ENCODE data around the gene RSPH6A. TPM values are rescaled to one million over a fixed set of nuclear protein-coding genes. Genes with fewer than 3 reads are reported as not detected.

Gene RSPH6A
- total RNA-seq, 2 donors from 2014 or later, result 0.50 to 5.2 TPM

DNA sequence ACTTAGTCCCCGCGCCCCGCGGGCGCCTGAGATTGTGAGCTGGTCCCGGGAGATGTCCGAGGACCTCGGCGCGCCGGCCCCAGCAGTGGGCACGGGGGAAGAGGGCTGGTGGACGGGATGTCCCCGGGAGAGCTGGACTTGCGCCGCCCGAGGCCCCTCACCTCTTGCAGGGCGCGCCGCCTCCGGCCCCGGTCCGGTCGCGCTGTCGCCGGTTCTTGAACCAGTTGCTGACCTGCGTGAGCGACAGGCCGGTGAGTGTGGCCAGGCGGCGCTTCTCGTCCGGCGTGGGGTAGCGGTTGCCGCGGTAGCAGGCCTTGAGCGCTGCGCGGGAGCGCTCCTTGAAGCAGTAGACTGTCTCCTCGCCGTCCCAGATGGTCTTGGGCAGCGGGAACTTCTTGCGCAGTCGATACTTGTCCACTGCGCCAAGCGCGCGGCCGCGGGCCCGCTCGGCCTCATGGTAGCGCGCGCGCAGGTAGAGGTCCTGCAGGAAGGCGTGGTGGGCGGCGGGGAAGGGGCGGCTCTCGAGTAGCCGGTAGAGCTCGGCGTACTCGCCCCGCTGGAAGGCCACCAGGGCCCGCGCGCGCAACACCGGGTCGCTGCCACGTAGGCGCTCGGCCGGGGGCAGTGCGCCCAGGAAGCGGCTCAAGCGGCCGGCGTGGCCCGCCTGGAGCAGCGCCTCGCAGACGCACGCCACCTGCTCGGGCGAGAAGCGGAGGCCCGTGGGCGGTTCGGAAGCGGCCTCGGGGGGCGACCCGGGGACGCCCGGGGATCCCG is 47.0 kb downstream of the RSPH6A start:
- TF ChIP-seq, protein P1, sequence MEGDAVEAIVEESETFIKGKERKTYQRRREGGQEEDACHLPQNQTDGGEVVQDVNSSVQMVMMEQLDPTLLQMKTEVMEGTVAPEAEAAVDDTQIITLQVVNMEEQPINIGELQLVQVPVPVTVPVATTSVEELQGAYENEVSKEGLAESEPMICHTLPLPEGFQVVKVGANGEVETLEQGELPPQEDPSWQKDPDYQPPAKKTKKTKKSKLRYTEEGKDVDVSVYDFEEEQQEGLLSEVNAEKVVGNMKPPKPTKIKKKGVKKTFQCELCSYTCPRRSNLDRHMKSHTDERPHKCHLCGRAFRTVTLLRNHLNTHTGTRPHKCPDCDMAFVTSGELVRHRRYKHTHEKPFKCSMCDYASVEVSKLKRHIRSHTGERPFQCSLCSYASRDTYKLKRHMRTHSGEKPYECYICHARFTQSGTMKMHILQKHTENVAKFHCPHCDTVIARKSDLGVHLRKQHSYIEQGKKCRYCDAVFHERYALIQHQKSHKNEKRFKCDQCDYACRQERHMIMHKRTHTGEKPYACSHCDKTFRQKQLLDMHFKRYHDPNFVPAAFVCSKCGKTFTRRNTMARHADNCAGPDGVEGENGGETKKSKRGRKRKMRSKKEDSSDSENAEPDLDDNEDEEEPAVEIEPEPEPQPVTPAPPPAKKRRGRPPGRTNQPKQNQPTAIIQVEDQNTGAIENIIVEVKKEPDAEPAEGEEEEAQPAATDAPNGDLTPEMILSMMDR (IDR thresholded peaks at IDR 0.05), result peak in 1 of 4 experiments; percentile 6
- TF ChIP-seq POLR2A (IDR thresholded peaks at IDR 0.05) (peak; percentile 28), POLR2AphosphoS5 (IDR thresholded peaks at IDR 0.05) (peak; percentile 49)
- H3K9me3 ChIP-seq, result no peaks in the 10 kb centered on the region

DNA sequence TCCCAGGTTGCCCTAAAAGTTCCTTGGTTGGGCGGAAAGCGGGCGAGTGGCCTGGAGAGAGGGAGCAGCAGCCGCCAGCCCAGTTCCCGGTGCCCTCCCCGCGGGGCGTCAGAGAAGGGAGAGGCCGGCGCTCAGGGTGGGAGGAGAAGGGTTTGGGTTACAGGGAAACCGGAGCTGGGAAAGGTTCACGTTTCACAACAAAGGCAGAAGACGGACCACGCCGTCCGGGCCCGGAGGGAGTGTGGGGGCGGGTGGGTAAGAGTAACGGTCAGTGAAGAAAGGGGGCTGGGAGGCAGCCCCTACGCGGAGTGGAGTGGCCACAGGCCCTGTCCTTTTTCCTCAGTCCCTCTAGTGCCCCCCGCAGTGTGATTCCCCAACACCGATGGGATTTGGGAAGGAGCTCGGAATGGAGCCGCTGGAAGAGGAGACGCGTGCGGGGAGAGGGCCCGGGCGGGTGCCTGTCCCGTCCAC is 47.7 kb downstream of the RSPH6A start:
- H3K4me3 ChIP-seq, result peak overlapping the region; percentile 79 to 83
- intact Hi-C loops (cut with DNase I), result loop anchor here (5.0 kb wide), 2 partner anchors 50 to 75 kb away; partner anchors contain the start of genes QPCTL and SNRPD2
- H3K27ac ChIP-seq, result peak overlapping the region; percentile 97 to 99
- no peaks in the 10 kb centered on the region for H3K36me3 ChIP-seq
- no peaks in the 10 kb centered on the region for H3K27me3 ChIP-seq (replicated peaks; ENCODE audit: insufficient read depth)
- DNase-seq (ENCODE audit: low spot score), result peak; percentile 83
- under 1% methylated on average over 31 of the region's 31 CpGs for WGBS
- H3K4me1 ChIP-seq (replicated peaks), result peaks cover 34% of the 10 kb centered on the region
- TF ChIP-seq POLR2AphosphoS5 (IDR thresholded peaks at IDR 0.05), result peak; percentile 91
- peak; percentile 91 for TF ChIP-seq POLR2A (IDR thresholded peaks at IDR 0.05)
- TF ChIP-seq, protein P1 (IDR thresholded peaks at IDR 0.05), result peak in 1 of 4 experiments; percentile 6
- no peaks in the 10 kb centered on the region for H3K9me3 ChIP-seq

More for the DNA sequence above, 47.0 kb downstream of the RSPH6A start:
- H3K36me3 ChIP-seq, result no peaks in the 10 kb centered on the region
- under 1% methylated on average over 64 of the region's 102 CpGs for WGBS
- intact Hi-C loops (cut with DNase I), result loop anchor here (5.0 kb wide), 2 partner anchors 51 to 76 kb away; partner anchors contain the start of genes QPCTL and SNRPD2
- H3K27ac ChIP-seq, result peak overlapping the region; percentile 97 to 99
- peak; percentile 73 for DNase-seq (ENCODE audit: low spot score)
- H3K27me3 ChIP-seq (replicated peaks; ENCODE audit: insufficient read depth), result no peaks in the 10 kb centered on the region
- peaks cover 34% of the 10 kb centered on the region for H3K4me1 ChIP-seq (replicated peaks)
- H3K4me3 ChIP-seq, result peak overlapping the region; percentile 79 to 83

- no peak for DNase-seq (ENCODE audit: low spot score)
- Histone ChIP-seq H3K36me3 (no peaks in the 10 kb centered on the region), H3K9me3 (no peaks in the 10 kb centered on the region), H3K27me3 (replicated peaks; ENCODE audit: insufficient read depth) (no peaks in the 10 kb centered on the region), H3K27ac (peak overlapping the region; percentile 97 to 99), H3K4me1 (replicated peaks) (peaks cover 34% of the 10 kb centered on the region), H3K4me3 (peak overlapping the region; percentile 79 to 83)
- intact Hi-C loops (cut with DNase I), result loop anchor here (5.0 kb wide), 2 partner anchors 50 to 75 kb away; partner anchors contain the start of genes QPCTL and SNRPD2
- no peak for TF ChIP-seq POLR2AphosphoS5 (IDR thresholded peaks at IDR 0.05)
- TF ChIP-seq, protein P1 (IDR thresholded peaks at IDR 0.05), result no peak
- no peak for TF ChIP-seq POLR2A (IDR thresholded peaks at IDR 0.05)
- WGBS, result 7% methylated on average over 22 of the region's 24 CpGs
Observed at GRCh38 chr19:45766869-45767346, 48.2 kb downstream of the RSPH6A start.

DNA sequence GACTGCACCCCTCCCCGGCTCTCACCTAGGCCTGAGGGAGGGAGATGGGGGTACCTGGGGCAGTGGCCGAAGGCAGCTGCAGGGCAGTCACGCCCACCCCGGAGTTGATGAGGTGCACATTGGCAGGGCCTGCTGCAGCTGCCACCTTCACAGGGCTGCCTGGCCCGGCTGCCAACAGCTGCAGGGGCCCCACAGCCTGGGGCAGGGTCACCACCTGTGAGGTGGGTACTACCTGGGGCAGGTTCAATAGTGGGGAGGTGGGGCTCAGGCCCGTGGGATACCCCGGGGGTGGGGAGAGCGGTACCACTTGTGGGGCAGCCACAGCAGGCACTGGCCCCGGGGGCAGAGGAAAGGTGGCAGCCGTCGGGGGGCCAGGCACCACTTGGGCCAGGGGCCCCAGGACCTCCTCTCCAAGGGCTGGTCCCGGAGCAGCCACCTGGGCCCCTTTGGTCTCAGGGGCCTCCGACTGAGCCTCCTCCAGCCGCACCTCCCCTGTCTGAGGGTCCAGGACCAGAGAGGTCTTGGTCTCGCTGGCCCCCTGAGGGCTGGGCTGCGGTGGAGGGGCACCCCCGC is 48.7 kb downstream of the RSPH6A start:
- no peaks in the 10 kb centered on the region for H3K27me3 ChIP-seq (replicated peaks; ENCODE audit: insufficient read depth)
- no peak for DNase-seq (ENCODE audit: low spot score)
- no peaks in the 10 kb centered on the region for H3K9me3 ChIP-seq
- 44% methylated on average over 16 of the region's 17 CpGs for WGBS
- no peaks in the 10 kb centered on the region for H3K36me3 ChIP-seq
- TF ChIP-seq POLR2AphosphoS5 (IDR thresholded peaks at IDR 0.05), result no peak
- no peak for TF ChIP-seq POLR2A (IDR thresholded peaks at IDR 0.05)
- TF ChIP-seq, protein P1 (IDR thresholded peaks at IDR 0.05), result no peak
- H3K4me1 ChIP-seq (replicated peaks), result peaks cover 34% of the 10 kb centered on the region
- intact Hi-C loops (cut with DNase I), result loop anchor here (5.0 kb wide), 2 partner anchors 49 to 74 kb away; partner anchors contain the start of genes QPCTL and SNRPD2
- peak overlapping the region; percentile 79 to 83 for H3K4me3 ChIP-seq
- H3K27ac ChIP-seq, result peak overlapping the region; percentile 97 to 99

All from prostate gland (tissue), 2 donors.